Uterus (tissue), 4 donors: Measurements from ENCODE around the gene ROGDI. TPM values are rescaled to one million over a fixed set of nuclear protein-coding genes. Genes with fewer than 3 reads are reported as not detected.

Experiments used
- DNase-seq, 2 donors: peaks; one replicate each; pipeline ENCODE4 v3.0.0-alpha.2; 2019 to 2020
- H3K27ac ChIP-seq, 2 donors: fragments of 200-600 bp; sonication (generic); 1 replicate in 1 of 2; 2 replicates in 1 of 2; pipeline ENCODE4 v1.5.1; 2016 to 2018
- H3K27me3 ChIP-seq, 2 donors: fragments of 200-600 bp; sonication (generic); one replicate each; pipeline ENCODE4 v1.5.1; 2018 to 2019; ENCODE audit warnings: control low read depth in 1 of 2
- H3K36me3 ChIP-seq, 2 donors: fragments of 200-600 bp; sonication (generic); one replicate each; pipeline ENCODE4 v1.5.1; 2019; ENCODE audit warnings: control low read depth in 1 of 2
- H3K4me1 ChIP-seq, 2 donors: fragments of 200-600 bp; sonication (generic); one replicate each; pipeline ENCODE4 v1.5.1; 2018 to 2019; ENCODE audit warnings: control low read depth in 1 of 2
- H3K4me3 ChIP-seq, 2 donors: fragments of 200-600 bp; sonication (generic); 1 replicate in 1 of 2; 2 replicates in 1 of 2; pipeline ENCODE4 v1.5.1; 2018 to 2019; ENCODE audit warnings: mild to moderate bottlenecking in 1 of 2
- H3K9me3 ChIP-seq, 2 donors: fragments of 200-600 bp; sonication (generic); one replicate each; pipeline ENCODE4 v1.5.1; 2019; ENCODE audit warnings: control low read depth in 1 of 2
- CTCF ChIP-seq, 4 experiments: fragments of 200-600 bp in 2 of 4; fragments of 450-650 bp in 2 of 4; sonication (generic) in 2 of 4; IDR thresholded peaks; one replicate each; pipeline ENCODE4 v1.5.1; 2016 to 2019; ENCODE audit warnings: antibody characterized with exemption in 4 of 4, mild to moderate bottlenecking in 2 of 4, moderate library complexity in 1 of 4
- POLR2A ChIP-seq, 2 donors: fragments of 450-650 bp; IDR thresholded peaks; one replicate each; pipeline ENCODE4 v1.6.1; 2016; ENCODE audit warnings: antibody characterized with exemption in 2 of 2, mild to moderate bottlenecking in 1 of 2, moderate library complexity in 1 of 2
- intact Hi-C: fragments of 100-400 bp; cut with DNase I; formaldehyde crosslinking; loops from one replicate; pipeline ENCODE4 v1.15.1; 2023; ENCODE audit warnings: low total_unique reads
- total RNA-seq, 4 donors: library from RNA; depleted of rRNA in 3 of 4; stranded (reverse); fragments of >200 nt in 3 of 4; gene quantifications; one replicate each; pipeline versions ENCODE4 v1.1.0 to v1.2.4, GENCODE V29; 2014 to 2023
- donor health status: DM: yes; HTN: yes; CAD: no.

Gene ROGDI
- total RNA-seq, 4 donors from 2014 or later, result 7.9 to 70.6 (median 21.5) TPM

- Histone ChIP-seq H3K4me1 (no peaks in the 10 kb centered on the region), H3K9me3 (no peaks in the 10 kb centered on the region)
- intact Hi-C loops, result no loop called here
Observed at GRCh38 chr16:4783251-4783950, 19.0 kb downstream of the ROGDI start.

GRCh38 chr16:4780235-4780634, 22.2 kb downstream of the ROGDI start:
- no peak overlapping the region for H3K4me3 ChIP-seq
- TF ChIP-seq CTCF (IDR thresholded peaks at IDR 0.05) (no peak), POLR2A (IDR thresholded peaks at IDR 0.05) (no peak)
- DNase-seq, result no peak
- intact Hi-C loops, result no loop called here
- H3K4me1 ChIP-seq, result no peaks in the 10 kb centered on the region
- H3K27ac ChIP-seq, result no peak overlapping the region
- H3K27me3 ChIP-seq, result no peaks in the 10 kb centered on the region
- H3K9me3 ChIP-seq, result no peaks in the 10 kb centered on the region
- H3K36me3 ChIP-seq, result no peaks in the 10 kb centered on the region

More at GRCh38 chr16:4783251-4783950, 19.0 kb downstream of the ROGDI start:
- TF ChIP-seq POLR2A (IDR thresholded peaks at IDR 0.05), result no peak
- no peak for TF ChIP-seq CTCF (IDR thresholded peaks at IDR 0.05)
- Histone ChIP-seq H3K27ac (no peak overlapping the region), H3K4me3 (no peak overlapping the region), H3K36me3 (no peaks in the 10 kb centered on the region), H3K27me3 (no peaks in the 10 kb centered on the region)
- no peak for DNase-seq

- no peaks in the 10 kb centered on the region for H3K9me3 ChIP-seq
- intact Hi-C loops, result no loop called here
- no peak for TF ChIP-seq POLR2A (IDR thresholded peaks at IDR 0.05)
- no peak for TF ChIP-seq CTCF (IDR thresholded peaks at IDR 0.05)
- no peaks in the 10 kb centered on the region for H3K4me1 ChIP-seq
- H3K27me3 ChIP-seq, result no peaks in the 10 kb centered on the region
- H3K27ac ChIP-seq, result no peak overlapping the region
- H3K4me3 ChIP-seq, result no peak overlapping the region
- no peak for DNase-seq
- H3K36me3 ChIP-seq, result no peaks in the 10 kb centered on the region
Observed at GRCh38 chr16:4778050-4778392, 24.4 kb downstream of the ROGDI start.

- Histone ChIP-seq H3K27me3 (no peaks in the 10 kb centered on the region), H3K4me3 (no peak overlapping the region), H3K9me3 (no peaks in the 10 kb centered on the region), H3K4me1 (no peaks in the 10 kb centered on the region), H3K36me3 (no peaks in the 10 kb centered on the region), H3K27ac (no peak overlapping the region)
- intact Hi-C loops, result no loop called here
- no peak for TF ChIP-seq POLR2A (IDR thresholded peaks at IDR 0.05)
- no peak for DNase-seq
Observed at GRCh38 chr16:4777339-4778049, 24.9 kb downstream of the ROGDI start.

- DNase-seq, result no peak
- Histone ChIP-seq H3K4me3 (no peak overlapping the region), H3K27me3 (no peaks in the 10 kb centered on the region), H3K27ac (no peak overlapping the region), H3K9me3 (no peaks in the 10 kb centered on the region), H3K4me1 (no peaks in the 10 kb centered on the region), H3K36me3 (no peaks in the 10 kb centered on the region)
- no peak for TF ChIP-seq CTCF (IDR thresholded peaks at IDR 0.05)
- no peak for TF ChIP-seq POLR2A (IDR thresholded peaks at IDR 0.05)
- intact Hi-C loops, result no loop called here
Observed at GRCh38 chr16:4776141-4776705, 26.2 kb downstream of the ROGDI start.
